GM12873 (cell line): ENCODE data around the gene PGM2.

Source experiments
- TF ChIP-seq, protein P1 (sequence below): IDR thresholded peaks from 2 replicates; pipeline ENCODE4 v1.5.1; 2012; ENCODE audit warnings: low read depth, mild to moderate bottlenecking, moderate library complexity, low read length, control low read depth; ENCODE audit not compliant: insufficient read depth; ENCODE audit errors: missing control alignments

The PGM2 gene

GRCh38 chr4:37865450-37865849 is 39.0 kb downstream of the PGM2 start:
- TF ChIP-seq, protein P1, sequence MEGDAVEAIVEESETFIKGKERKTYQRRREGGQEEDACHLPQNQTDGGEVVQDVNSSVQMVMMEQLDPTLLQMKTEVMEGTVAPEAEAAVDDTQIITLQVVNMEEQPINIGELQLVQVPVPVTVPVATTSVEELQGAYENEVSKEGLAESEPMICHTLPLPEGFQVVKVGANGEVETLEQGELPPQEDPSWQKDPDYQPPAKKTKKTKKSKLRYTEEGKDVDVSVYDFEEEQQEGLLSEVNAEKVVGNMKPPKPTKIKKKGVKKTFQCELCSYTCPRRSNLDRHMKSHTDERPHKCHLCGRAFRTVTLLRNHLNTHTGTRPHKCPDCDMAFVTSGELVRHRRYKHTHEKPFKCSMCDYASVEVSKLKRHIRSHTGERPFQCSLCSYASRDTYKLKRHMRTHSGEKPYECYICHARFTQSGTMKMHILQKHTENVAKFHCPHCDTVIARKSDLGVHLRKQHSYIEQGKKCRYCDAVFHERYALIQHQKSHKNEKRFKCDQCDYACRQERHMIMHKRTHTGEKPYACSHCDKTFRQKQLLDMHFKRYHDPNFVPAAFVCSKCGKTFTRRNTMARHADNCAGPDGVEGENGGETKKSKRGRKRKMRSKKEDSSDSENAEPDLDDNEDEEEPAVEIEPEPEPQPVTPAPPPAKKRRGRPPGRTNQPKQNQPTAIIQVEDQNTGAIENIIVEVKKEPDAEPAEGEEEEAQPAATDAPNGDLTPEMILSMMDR: no peak

GRCh38 chr4:37867102-37867501 is 40.6 kb downstream of the PGM2 start:
- TF ChIP-seq, protein P1: no peak

DNA sequence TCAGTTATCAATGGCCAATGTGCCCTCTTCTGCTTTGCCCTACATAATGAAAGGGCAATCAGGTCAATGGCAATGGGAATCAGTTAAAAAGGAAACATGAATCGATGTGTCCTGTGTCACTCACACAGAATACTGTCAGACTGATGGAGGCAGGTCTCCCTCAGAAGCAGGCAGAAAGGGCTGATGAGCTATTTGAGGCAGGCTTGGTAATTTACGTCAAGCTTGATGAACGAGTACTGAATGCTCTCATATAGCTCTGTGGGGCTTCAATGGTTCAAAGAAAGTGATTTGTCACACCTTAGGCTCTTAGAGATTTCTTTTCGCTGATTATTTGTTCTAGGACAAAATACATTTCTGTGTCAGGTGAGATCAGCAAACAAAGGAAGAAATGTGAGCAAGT is 41.8 kb downstream of the PGM2 start:
- TF ChIP-seq, protein P1: no peak

DNA sequence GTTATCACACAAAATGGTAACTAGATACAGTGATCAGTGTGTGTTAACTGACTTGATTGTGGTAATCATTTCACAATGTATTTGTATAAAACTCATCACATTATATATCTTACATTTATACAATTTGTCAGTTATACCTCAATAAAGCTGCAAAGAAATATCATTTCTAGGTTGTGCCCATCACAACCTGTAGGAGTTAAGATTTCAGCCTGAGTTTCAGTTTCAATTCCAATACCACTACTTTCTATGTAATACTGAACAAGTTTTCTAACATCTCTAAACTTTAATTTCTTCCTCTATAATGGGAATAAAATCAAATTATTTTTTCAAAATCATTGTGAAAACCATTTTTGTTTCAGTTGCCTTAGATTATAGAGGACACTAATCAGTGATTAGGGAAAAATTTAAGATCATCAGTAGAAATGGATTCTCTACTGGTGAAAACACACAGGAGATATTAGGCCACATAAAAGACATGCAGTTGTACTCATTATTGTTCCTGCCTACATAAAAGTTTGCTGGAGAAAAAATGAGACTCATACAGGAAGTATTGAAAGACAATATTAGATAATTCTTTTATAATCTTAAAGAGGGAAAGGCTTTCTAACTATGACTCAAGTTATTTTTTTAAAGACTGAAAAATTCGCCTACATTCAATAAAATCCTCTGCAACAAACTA is 46.0 kb downstream of the PGM2 start:
- TF ChIP-seq, protein P1: no peak

GRCh38 chr4:37873386-37873785 is 46.9 kb downstream of the PGM2 start:
- TF ChIP-seq, protein P1: no peak

GRCh38 chr4:37876156-37876555 is 49.7 kb downstream of the PGM2 start:
- TF ChIP-seq, protein P1: no peak

GRCh38 chr4:37879365-37879764 is 52.9 kb downstream of the PGM2 start:
- TF ChIP-seq, protein P1: no peak

DNA sequence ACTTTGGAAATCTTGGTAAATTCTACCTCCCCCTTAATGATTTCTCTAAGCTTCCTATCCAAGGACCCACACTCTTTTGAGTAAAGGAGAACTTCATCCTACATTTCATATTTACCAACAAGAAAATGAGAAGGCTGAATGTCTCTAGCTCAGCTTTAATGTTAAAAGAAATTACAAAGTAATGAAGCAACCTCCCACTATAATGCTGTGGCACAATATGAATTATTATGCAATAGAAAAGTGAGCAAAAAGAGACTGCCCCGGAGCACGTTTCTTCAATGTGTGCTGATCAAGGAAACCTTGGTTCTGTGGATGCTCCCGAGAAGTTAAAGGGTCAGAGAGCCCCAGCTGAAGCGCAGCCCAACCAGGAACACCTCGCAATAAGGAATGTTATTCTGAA is 55.3 kb downstream of the PGM2 start:
- TF ChIP-seq, protein P1: no peak
